Measurements from ENCODE around the gene APOL5.
"Not testable (repeated sequence)": the region's sequence is repeated elsewhere in the genome, so short reads cannot be mapped to it uniquely, and the experiment has no call there.

APOL5 gene

GRCh38 chr22:35708917-35709316, 8.8 kb upstream of the APOL5 start:
- DNase-seq (ENCODE audit: extremely low read depth in 1 of 2, low read depth in 1 of 2) = no peak

GRCh38 chr22:35711336-35711735, 6.3 kb upstream of the APOL5 start:
- DNase-seq (ENCODE audit: extremely low read depth in 1 of 2, low read depth in 1 of 2) = no peak

- no peak for DNase-seq (ENCODE audit: extremely low read depth in 1 of 2, low read depth in 1 of 2)
These were observed 5.0 kb upstream of the APOL5 start for GRCh38 chr22:35712672-35713071.

- DNase-seq (ENCODE audit: extremely low read depth in 1 of 2, low read depth in 1 of 2) = no peak
These were observed 1.7 kb downstream of the APOL5 start for GRCh38 chr22:35719212-35719875.

GRCh38 chr22:35721960-35722359, 4.3 kb downstream of the APOL5 start:
- DNase-seq (ENCODE audit: extremely low read depth in 1 of 2, low read depth in 1 of 2) = no peak

GRCh38 chr22:35725521-35725920, 7.8 kb downstream of the APOL5 start:
- DNase-seq (ENCODE audit: extremely low read depth in 1 of 2, low read depth in 1 of 2) = no peak

- DNase-seq (ENCODE audit: extremely low read depth in 1 of 2, low read depth in 1 of 2) = no peak
These were observed 8.7 kb downstream of the APOL5 start for GRCh38 chr22:35726398-35726797.

- no peak for DNase-seq (ENCODE audit: extremely low read depth in 1 of 2, low read depth in 1 of 2)
These were observed 9.3 kb downstream of the APOL5 start for GRCh38 chr22:35726933-35727332.

- DNase-seq (ENCODE audit: extremely low read depth in 1 of 2, low read depth in 1 of 2) = no peak
These were observed 9.8 kb downstream of the APOL5 start for GRCh38 chr22:35727436-35727835.

- no peak for DNase-seq (ENCODE audit: extremely low read depth in 1 of 2, low read depth in 1 of 2)
These were observed 11.1 kb downstream of the APOL5 start for GRCh38 chr22:35728639-35729308.

- no peak for DNase-seq (ENCODE audit: extremely low read depth in 1 of 2, low read depth in 1 of 2)
These were observed 11.6 kb downstream of the APOL5 start for GRCh38 chr22:35729309-35729698.

GRCh38 chr22:35731321-35731720, 13.6 kb downstream of the APOL5 start:
- no peak for DNase-seq (ENCODE audit: extremely low read depth in 1 of 2, low read depth in 1 of 2)

- DNase-seq (ENCODE audit: extremely low read depth in 1 of 2, low read depth in 1 of 2) = no peak
These were observed 14.4 kb downstream of the APOL5 start for GRCh38 chr22:35732116-35732515.

GRCh38 chr22:35733036-35733435, 15.4 kb downstream of the APOL5 start:
- no peak for DNase-seq (ENCODE audit: extremely low read depth in 1 of 2, low read depth in 1 of 2)

- DNase-seq (ENCODE audit: extremely low read depth in 1 of 2, low read depth in 1 of 2) = no peak
These were observed 16.3 kb downstream of the APOL5 start for GRCh38 chr22:35733791-35734516.

GRCh38 chr22:35734517-35734827, 16.8 kb downstream of the APOL5 start:
- no peak for DNase-seq (ENCODE audit: extremely low read depth in 1 of 2, low read depth in 1 of 2)

GRCh38 chr22:35735542-35735941, 17.9 kb downstream of the APOL5 start:
- no peak for DNase-seq (ENCODE audit: extremely low read depth in 1 of 2, low read depth in 1 of 2)

- DNase-seq (ENCODE audit: extremely low read depth in 1 of 2, low read depth in 1 of 2) = no peak
These were observed 18.5 kb downstream of the APOL5 start for GRCh38 chr22:35736166-35736565.

- no peak for DNase-seq (ENCODE audit: extremely low read depth in 1 of 2, low read depth in 1 of 2)
These were observed 19.0 kb downstream of the APOL5 start for GRCh38 chr22:35736701-35737100.

GRCh38 chr22:35737886-35738285, 20.2 kb downstream of the APOL5 start:
- DNase-seq (ENCODE audit: extremely low read depth in 1 of 2, low read depth in 1 of 2) = not testable (repeated sequence)

- no peak for DNase-seq (ENCODE audit: extremely low read depth in 1 of 2, low read depth in 1 of 2)
These were observed 21.6 kb downstream of the APOL5 start for GRCh38 chr22:35739076-35739930.

All from stimulated activated CD8-positive, alpha-beta memory T cell treated with anti-CD3 and anti-CD28 coated beads, Interleukin-7, amount 100 ng/mL, for 48 hours (primary cell).